K562 (cell line): ENCODE results near the gene KCNQ4. TPM values are rescaled to one million over a fixed set of nuclear protein-coding genes. Genes with fewer than 3 reads are reported as not detected.

Experiments used
- ATAC-seq: fragments of 200-7000 bp; cut with Tn5 transposase; 3 replicates; pipeline ENCODE4 v1.9.1; 2020; ENCODE audit warnings: moderate library complexity
- BruUV-seq: library from RNA; stranded (reverse); fragments of 400-500 nt; replicated peaks from 2 replicates; lab custom pipeline; 2021; lab: Mats Ljungman, UMichigan
- CTCF ChIA-PET: fragments of 300-600 bp; formaldehyde crosslinking; extraction: SDS; loops from one replicate; lab custom pipeline; 2021; ENCODE audit warnings: low intra/inter-chr PET ratio; lab: Yijun Ruan, JAX
- POLR2A ChIA-PET: fragments of 300-600, 350-650 bp; sonication (Branson Sonifier 250); formaldehyde crosslinking; extraction: SDS; loops from one replicate; lab custom pipeline; 2021; ENCODE audit warnings: antibody characterized with exemption, inconsistent platforms; lab: Yijun Ruan, JAX
- DNase-seq, 4 experiments: peaks; one replicate each; pipeline versions ENCODE4 v3.0.0 to v3.0.0-alpha.2; 2011 to 2018; ENCODE audit warnings: low spot score in 3 of 4, mixed read lengths in 3 of 4; ENCODE audit errors: extremely low read depth in 1 of 4
- FAIRE-seq: peaks from 2 replicates; lab custom pipeline; 2011; peaks lifted over from hg19 to GRCh38; lab: Jason Lieb, UNC
- H2AFZ ChIP-seq: 2 replicates; pipeline ENCODE4 v1.6.0; 2011; ENCODE audit warnings: low read depth, low read length, control low read depth, inconsistent platforms
- H3K27ac ChIP-seq: fragments of 200-600 bp; 3 replicates; pipeline ENCODE4 v1.8.0; 2011; ENCODE audit warnings: low read depth, mild to moderate bottlenecking, control low read depth, inconsistent platforms, low read length, moderate library complexity, mixed read lengths; ENCODE audit errors: extremely low read depth
- H3K27me3 ChIP-seq, 2 experiments: fragments of 300-600 bp in 1 of 2; 2 replicates in 1 of 2; 3 replicates in 1 of 2; pipeline versions ENCODE4 v1.6.0 to v1.8.0; 2011; ENCODE audit warnings: inconsistent platforms in 2 of 2, low read length in 2 of 2, mild to moderate bottlenecking in 1 of 2, mixed read lengths in 1 of 2, moderate library complexity in 1 of 2; ENCODE audit not compliant: control insufficient read depth in 2 of 2, insufficient read depth in 2 of 2
- H3K36me3 ChIP-seq: fragments of 300-600 bp; 3 replicates; pipeline ENCODE4 v1.8.0; 2011; ENCODE audit warnings: mild to moderate bottlenecking, low read length, inconsistent platforms; ENCODE audit not compliant: control insufficient read depth, insufficient read depth
- H3K4me1 ChIP-seq, 2 experiments: fragments of 200-600 bp in 1 of 2; replicated peaks in 1 of 2; 2 replicates in 1 of 2; 3 replicates in 1 of 2; pipeline versions ENCODE4 v1.5.1 to v1.8.0; 2011; ENCODE audit warnings: inconsistent platforms in 2 of 2, low read length in 2 of 2, mild to moderate bottlenecking in 1 of 2, mixed read lengths in 1 of 2, moderate library complexity in 1 of 2; ENCODE audit not compliant: control insufficient read depth in 2 of 2, insufficient read depth in 2 of 2
- H3K4me2 ChIP-seq: 2 replicates; pipeline ENCODE4 v1.6.1; 2011; ENCODE audit warnings: low read length, control low read depth, inconsistent platforms, mixed read lengths; ENCODE audit not compliant: insufficient read depth
- H3K4me3 ChIP-seq: fragments of 200-600 bp; sonication (generic), shearing (Covaris generic); 2 replicates; pipeline ENCODE4 v1.5.1; 2016; ENCODE audit warnings: control low read depth, inconsistent platforms
- H3K79me2 ChIP-seq: fragments of 200-600 bp; 3 replicates; pipeline ENCODE4 v1.8.0; 2011; ENCODE audit warnings: low read length, inconsistent platforms; ENCODE audit not compliant: control insufficient read depth, insufficient read depth
- H3K9ac ChIP-seq, 2 experiments: 2 replicates each; pipeline versions ENCODE4 v1.6.0 to v1.6.1; 2011; ENCODE audit warnings: low read depth in 2 of 2, low read length in 2 of 2, control low read depth in 1 of 2, inconsistent platforms in 1 of 2, mild to moderate bottlenecking in 1 of 2, mixed read lengths in 1 of 2; ENCODE audit not compliant: insufficient read depth in 1 of 2
- H3K9me1 ChIP-seq: one replicate; pipeline ENCODE4 v1.6.0; 2011; ENCODE audit warnings: inconsistent platforms, mild to moderate bottlenecking, low read length, moderate library complexity; ENCODE audit not compliant: control insufficient read depth, insufficient read depth
- H3K9me3 ChIP-seq: replicated peaks from 2 replicates; pipeline ENCODE4 v1.5.1; 2011; ENCODE audit warnings: low read depth, low read length, inconsistent platforms; ENCODE audit not compliant: control insufficient read depth, insufficient read depth
- H4K20me1 ChIP-seq: replicated peaks from 2 replicates; pipeline ENCODE4 v1.6.1; 2011; ENCODE audit warnings: low read length, inconsistent platforms, mixed read lengths; ENCODE audit not compliant: control insufficient read depth, insufficient read depth
- ARID1B ChIP-seq: fragments of 450-650 bp; IDR thresholded peaks from 2 replicates; pipeline ENCODE4 v1.6.1; 2016; ENCODE audit warnings: antibody characterized with exemption, mild to moderate bottlenecking, inconsistent platforms
- CC2D1A ChIP-seq: fragments of 450-650 bp; IDR thresholded peaks from 2 replicates; pipeline ENCODE4 v1.6.1; 2017; ENCODE audit warnings: mild to moderate bottlenecking
- CTCFL ChIP-seq: IDR thresholded peaks from 2 replicates; pipeline ENCODE4 v1.6.1; 2011; ENCODE audit warnings: borderline replicate concordance, low read depth, mild to moderate bottlenecking, moderate library complexity, low read length; ENCODE audit not compliant: insufficient read depth, poor library complexity, severe bottlenecking
- DMBX1 ChIP-seq: fragments of 250-450 bp; sonication (Bioruptor Pico); IDR thresholded peaks from 2 replicates; pipeline ENCODE4 v1.8.0; 2022; ENCODE audit warnings: inconsistent platforms, mild to moderate bottlenecking, moderate library complexity, borderline replicate concordance
- EHMT2 ChIP-seq: fragments of 450-650 bp; IDR thresholded peaks from 2 replicates; pipeline ENCODE4 v1.6.1; 2018; ENCODE audit warnings: antibody characterized with exemption
- ETV5 ChIP-seq: sonication (generic); formaldehyde crosslinking; IDR thresholded peaks from 2 replicates; pipeline ENCODE4 v1.4.0; 2020; ENCODE audit warnings: low read depth, mild to moderate bottlenecking, missing genetic modification reagents
- GABPB2 ChIP-seq: fragments of 250-450 bp; sonication (Bioruptor Pico); conservative IDR thresholded peaks from 2 replicates; pipeline ENCODE4 v1.5.1; 2021; ENCODE audit warnings: mild to moderate bottlenecking
- HDGF ChIP-seq: fragments of 450-650 bp; IDR thresholded peaks from 2 replicates; pipeline ENCODE4 v1.6.1; 2016
- NR2C2 ChIP-seq, 2 experiments: fragments of 200-800 bp in 1 of 2; sonication (Bioruptor generic) in 1 of 2; sonication (generic) in 1 of 2; formaldehyde crosslinking in 1 of 2; IDR thresholded peaks; 2 replicates each; pipeline versions ENCODE4 v1.6.1 to v1.8.0; 2016 to 2022; ENCODE audit warnings: mild to moderate bottlenecking in 1 of 2, missing compliant biosample characterization in 1 of 2, missing genetic modification characterization in 1 of 2, missing genetic modification reagents in 1 of 2
- PRDM10 ChIP-seq: fragments of 450-650 bp; IDR thresholded peaks from 2 replicates; pipeline ENCODE4 v1.6.1; 2018; ENCODE audit not compliant: partially characterized antibody
- SMARCE1 ChIP-seq: fragments of 450-650 bp; IDR thresholded peaks from 2 replicates; pipeline ENCODE4 v1.7.1; 2016; ENCODE audit warnings: mild to moderate bottlenecking
- SRSF9 ChIP-seq: fragments of 200-400 bp; formaldehyde crosslinking; IDR thresholded peaks from 2 replicates; pipeline ENCODE4 v1.6.1; 2017; ENCODE audit warnings: low read depth, low read length, borderline replicate concordance
- TEAD1 ChIP-seq, 2 experiments: fragments of 450-650 bp in 1 of 2; sonication (generic) in 1 of 2; formaldehyde crosslinking; IDR thresholded peaks; 2 replicates each; pipeline versions ENCODE4 v1.4.0 to v1.8.0; 2020 to 2022; ENCODE audit warnings: mild to moderate bottlenecking in 2 of 2, missing genetic modification reagents in 1 of 2
- WGBS: fragments of 100-300 bp; shearing (Covaris generic); methylation state at CpG from one replicate; pipeline ENCODE4 v1.1.6; 2016; ENCODE audit warnings: low coverage, mixed read lengths; ENCODE audit not compliant: insufficient coverage; ENCODE audit errors: missing lambda C conversion rate; 5-methylcytosine and 5-hydroxymethylcytosine counted together
- in situ Hi-C: fragments of 300-500 bp; cut with MboI; formaldehyde crosslinking; loops from 4 replicates; pipeline ENCODE4 v1.15.0; 2018; ENCODE audit warnings: inconsistent platforms, mixed read lengths
- intact Hi-C: fragments of 100-400 bp; cut with micrococcal nuclease; formaldehyde crosslinking; loops from 2 replicates; pipeline ENCODE4 v1.14.2; 2022
- polyA plus RNA-seq, 8 experiments: library from polyadenylated mRNA; depleted of rRNA in 4 of 8; stranded (reverse) in 5 of 8; unstranded in 3 of 8; fragments of >200 nt; fragmentation: Nextera tagmentation in 2 of 8; fragmentation: Illumina TruSeq in 1 of 8; extraction: Ambion mirVana in 2 of 8; extraction: Trizol in 1 of 8; gene quantifications; 2 replicates each; pipeline versions ENCODE4 v1.2.1 to v1.2.3, GENCODE V29; 2011 to 2014; ENCODE audit warnings: inconsistent platforms in 1 of 8, missing spikeins in 1 of 8
- total RNA-seq, 7 experiments: library from RNA; depleted of rRNA in 6 of 7; stranded (reverse); fragments of >200 nt in 6 of 7; fragmentation: Illumina TruSeq in 2 of 7; extraction: Trizol in 2 of 7; gene quantifications; 2 replicates each; pipeline versions ENCODE4 v1.2.1 to v1.2.3, GENCODE V29; 2011 to 2021; ENCODE audit warnings: low replicate concordance in 1 of 7

Gene KCNQ4
- total and polyA plus RNA-seq, 9 of the 15 experiments (the other 6 are each of a cell fraction or from before 2014, with no cell fraction given), result 0.07 to 4.1 (median 0.79) TPM

GRCh38 chr1:40774266-40774998, 9.2 kb upstream of the KCNQ4 start:
- WGBS, result 15% methylated on average over 3 of the region's 3 CpGs
- H3K9ac ChIP-seq, result 0 out of 4 replicates have a peak overlapping the region, but pooled peaks of 1 of the 2 experiments have one; percentile 14
- ChIA-PET CTCF (interaction anchor here (0.6 to 3.6 kb wide), 12 partner anchors 9 to 179 kb away, joined by 3 to 53 read pairs (median 3); partner anchors contain the start of gene KCNQ4), POLR2A (interaction anchor here (0.5 to 2.1 kb wide), 16 partner anchors 9 to 177 kb away, joined by 3 to 10 read pairs (median 4); no protein-coding TSS in a partner anchor)
- DNase-seq (peak; percentile 77 to 87 (median 82)), ATAC-seq (peak; percentile 96), FAIRE-seq (peak; percentile 94)
- no peaks in the 10 kb centered on the region for H3K79me2 ChIP-seq
- peaks cover 4% of the 10 kb centered on the region; the same call in 1 of the 2 replicates for H3K9me3 ChIP-seq
- H3K4me3 ChIP-seq, result no peak overlapping the region
- intact Hi-C loops, result loop anchor here (1.0 kb wide), 5 partner anchors 46 to 178 kb away; no protein-coding TSS in a partner anchor
- no peaks in the 10 kb centered on the region for H3K9me1 ChIP-seq
- H2AFZ ChIP-seq, result peak overlapping the region; percentile 63
- peak overlapping the region; percentile 49 for H3K27ac ChIP-seq
- in situ Hi-C loops, result loop anchor here (5.0 kb wide), 1 partner anchor 178 kb away; no protein-coding TSS in a partner anchor
- peak overlapping the region; percentile 62 for H3K4me2 ChIP-seq
- no peaks in the 10 kb centered on the region for H3K27me3 ChIP-seq
- H3K36me3 ChIP-seq, result peaks cover 20% of the 10 kb centered on the region; the same call in 1 of the 3 replicates
- H3K4me1 ChIP-seq, result peaks cover 0 to 14% of the 10 kb centered on the region in 2 experiments; a peak in 4 of 5 replicates
- H4K20me1 ChIP-seq, result no peaks in the 10 kb centered on the region
- BruUV-seq, result no TSS peak
- TF ChIP-seq GABPB2 (CRISPR knock-in tag) (no peak), SMARCE1 (peak; percentile 64), DMBX1 (CRISPR knock-in tag) (no peak), ARID1B (0 out of 2 replicates have a peak, but pooled peaks have one; percentile 72), TEAD1 (CRISPR knock-in tag; IDR thresholded peaks at IDR 0.05) (peak; percentile 5 to 58; a peak in 2 of 4 replicates), HDGF (0 out of 2 replicates have a peak, but pooled peaks have one; percentile 72), PRDM10 (peak; percentile 4), NR2C2 (CRISPR knock-in tag; IDR thresholded peaks at IDR 0.05) (no peak), NR2C2 (tag; IDR thresholded peaks at IDR 0.05) (no peak), EHMT2 (peak; percentile 79), SRSF9 (no peak), CTCFL (peak; percentile 83), CC2D1A (peak; percentile 52; the same call in 1 of the 2 replicates), ETV5 (CRISPR knock-in tag) (peak; percentile 19; the same call in 1 of the 2 replicates)
